AG04449 (cell line): ENCODE measurements around the gene GSX1.

Source experiments
- CTCF ChIA-PET: fragments of 350-600 bp; formaldehyde crosslinking; extraction: SDS; loops from one replicate; lab custom pipeline; 2021; ENCODE audit warnings: antibody characterized with exemption; lab: Yijun Ruan, JAX
- POLR2A ChIA-PET: fragments of 400-600, 350-600 bp; formaldehyde crosslinking; extraction: SDS; loops from one replicate; lab custom pipeline; 2020; ENCODE audit warnings: antibody characterized with exemption, inconsistent platforms; lab: Yijun Ruan, JAX
- DNase-seq: peaks from one replicate; pipeline ENCODE4 v3.0.0-alpha.2; 2010; ENCODE audit warnings: low read depth, low spot score
- H3K4me3 ChIP-seq: 2 replicates; pipeline ENCODE4 v1.5.1; 2011; ENCODE audit warnings: low read depth, mild to moderate bottlenecking, control low read depth, low read length
- CTCF ChIP-seq: IDR thresholded peaks from one replicate; pipeline ENCODE4 v1.5.1; 2011; ENCODE audit warnings: mild to moderate bottlenecking, moderate library complexity, low read length, control low read depth, inconsistent platforms; ENCODE audit not compliant: insufficient read depth; ENCODE audit errors: missing control alignments

GSX1 gene

GRCh38 chr13:27772651-27773425 lies 19.4 kb upstream of the GSX1 start:
- POLR2A ChIA-PET: no interaction called here
- no peak for TF ChIP-seq CTCF
- CTCF ChIA-PET: interaction anchor here (1.2 to 1.4 kb wide), 2 partner anchors 9 to 239 kb away, joined by 3 to 4 read pairs; no protein-coding TSS in a partner anchor
- H3K4me3 ChIP-seq: no peak overlapping the region
- no peak for DNase-seq

- no peak overlapping the region for H3K4me3 ChIP-seq
- DNase-seq: no peak
- no peak for TF ChIP-seq CTCF
- ChIA-PET CTCF (interaction anchor here (0.9 kb wide), 1 partner anchor 21 kb away, joined by 3 read pairs; no protein-coding TSS in a partner anchor), POLR2A (no interaction called here)
Measured at GRCh38 chr13:27774169-27774568, 18.1 kb upstream of the GSX1 start.

GRCh38 chr13:27774651-27775050 lies 17.6 kb upstream of the GSX1 start:
- CTCF ChIA-PET: no interaction called here
- POLR2A ChIA-PET: no interaction called here
- no peak for TF ChIP-seq CTCF
- no peak overlapping the region for H3K4me3 ChIP-seq
- no peak for DNase-seq

- DNase-seq: no peak
- no peak for TF ChIP-seq CTCF
- CTCF ChIA-PET: interaction anchor here (1.2 kb wide), 1 partner anchor 208 kb away, joined by 3 read pairs; no protein-coding TSS in a partner anchor
- H3K4me3 ChIP-seq: no peak overlapping the region
- POLR2A ChIA-PET: no interaction called here
Measured at GRCh38 chr13:27775943-27776342, 16.3 kb upstream of the GSX1 start.

- ChIA-PET CTCF (interaction anchor here (1.9 to 2.8 kb wide), 2 partner anchors 44 to 249 kb away, joined by 6 to 11 read pairs; no protein-coding TSS in a partner anchor), POLR2A (no interaction called here)
- H3K4me3 ChIP-seq: no peak overlapping the region
- DNase-seq: no peak
- TF ChIP-seq CTCF: no peak
Measured at GRCh38 chr13:27782151-27782550, 10.1 kb upstream of the GSX1 start.

GRCh38 chr13:27783111-27783510 lies 9.2 kb upstream of the GSX1 start:
- ChIA-PET CTCF (interaction anchor here (1.2 to 2.1 kb wide), 2 partner anchors 12 to 227 kb away, joined by 3 to 5 read pairs; no protein-coding TSS in a partner anchor), POLR2A (no interaction called here)
- no peak overlapping the region for H3K4me3 ChIP-seq
- TF ChIP-seq CTCF: peak; percentile 11
- no peak for DNase-seq
